Activated gamma-delta T cell treated with anti-CD3 and anti-CD28 coated beads, Interleukin-2, amount 50 U/mL, for 16 hours (primary cell): ENCODE results near the gene INPP5A.
"Not testable (repeated sequence)": the region's sequence is repeated elsewhere in the genome, so short reads cannot be mapped to it uniquely, and the experiment has no call there.

ENCODE experiments used
- DNase-seq: peaks from one replicate; pipeline ENCODE4 v3.0.0-alpha.2; 2020; ENCODE audit warnings: low read depth

INPP5A gene

DNA sequence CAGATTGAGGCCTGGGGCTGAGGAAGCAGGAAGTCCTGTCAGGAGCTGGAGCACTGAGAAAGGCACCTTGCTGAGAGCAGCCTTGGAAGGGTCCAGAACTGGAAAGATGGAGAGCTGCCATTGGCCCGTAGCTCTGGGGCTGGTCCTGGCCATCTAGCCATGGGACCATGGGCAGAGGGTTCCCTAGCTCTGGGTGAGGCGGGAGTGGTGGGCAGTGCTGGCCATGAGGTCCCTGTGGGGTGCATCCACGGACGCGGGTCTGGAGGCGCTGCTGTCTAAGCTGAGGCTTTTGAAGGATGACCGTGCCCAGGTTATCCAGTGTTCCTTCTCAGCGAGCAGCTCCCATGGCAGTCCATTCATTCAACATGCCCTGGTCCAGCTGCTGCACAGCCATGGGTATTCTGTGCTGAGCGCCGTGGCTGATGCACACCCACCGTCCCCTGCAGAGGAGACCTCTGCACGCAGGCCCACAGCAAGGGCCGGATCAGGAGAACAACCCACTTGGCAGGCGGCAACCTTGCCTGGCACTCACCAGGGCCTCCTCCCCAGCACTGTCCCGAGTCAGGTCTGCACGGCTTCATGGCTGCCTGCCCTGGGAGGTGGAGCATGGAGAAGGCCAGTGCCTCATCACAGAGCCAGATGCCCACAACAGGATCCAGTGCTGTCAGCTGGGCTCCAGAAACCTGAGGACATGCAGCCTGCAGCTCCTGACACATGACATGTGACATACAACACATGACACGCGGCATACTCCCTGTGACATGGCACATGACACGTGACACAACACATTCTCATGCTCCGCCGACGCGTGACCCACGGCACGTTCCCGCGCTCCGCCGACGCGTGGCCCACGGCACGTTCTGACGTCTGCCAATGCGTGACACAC, 121.9 kb downstream of the INPP5A start:
- no peak for DNase-seq

- no peak for DNase-seq
Measured at GRCh38 chr10:132660385-132660784, 122.8 kb downstream of the INPP5A start.

DNA sequence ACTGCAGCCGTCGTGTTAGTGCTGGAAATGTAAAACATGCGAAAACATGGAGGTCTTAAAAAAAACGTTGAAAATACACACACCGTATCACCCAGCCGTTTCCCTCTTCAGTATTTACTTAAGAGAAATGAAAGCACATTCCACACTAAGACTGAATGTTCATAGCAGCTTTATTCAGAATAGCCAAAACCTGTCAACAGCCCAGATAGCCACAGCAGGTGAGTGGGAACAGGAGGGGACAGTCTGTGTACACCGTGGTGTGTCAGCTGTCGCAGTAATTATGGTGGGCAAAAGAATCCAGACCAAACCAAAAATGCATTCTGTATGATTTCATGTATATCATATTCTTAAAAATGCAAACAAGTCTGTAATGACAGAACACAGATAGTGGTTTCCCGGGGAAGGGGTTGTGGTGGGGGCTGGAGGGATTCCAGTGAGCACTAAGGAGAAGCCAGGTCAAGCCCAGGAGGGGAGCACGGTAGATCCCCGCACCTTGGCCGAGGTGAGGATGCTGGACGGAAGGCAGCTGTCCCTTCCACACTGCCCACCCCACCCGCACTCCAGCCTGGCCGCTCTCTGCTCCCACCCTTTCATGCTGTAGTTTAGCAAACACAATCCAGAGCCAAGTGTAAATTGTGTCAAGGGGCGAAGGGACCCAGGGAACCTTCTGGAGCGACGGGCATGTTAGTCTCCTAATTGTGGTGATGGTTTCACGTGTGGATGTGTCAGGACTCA, 124.8 kb downstream of the INPP5A start:
- DNase-seq, result no peak

DNA sequence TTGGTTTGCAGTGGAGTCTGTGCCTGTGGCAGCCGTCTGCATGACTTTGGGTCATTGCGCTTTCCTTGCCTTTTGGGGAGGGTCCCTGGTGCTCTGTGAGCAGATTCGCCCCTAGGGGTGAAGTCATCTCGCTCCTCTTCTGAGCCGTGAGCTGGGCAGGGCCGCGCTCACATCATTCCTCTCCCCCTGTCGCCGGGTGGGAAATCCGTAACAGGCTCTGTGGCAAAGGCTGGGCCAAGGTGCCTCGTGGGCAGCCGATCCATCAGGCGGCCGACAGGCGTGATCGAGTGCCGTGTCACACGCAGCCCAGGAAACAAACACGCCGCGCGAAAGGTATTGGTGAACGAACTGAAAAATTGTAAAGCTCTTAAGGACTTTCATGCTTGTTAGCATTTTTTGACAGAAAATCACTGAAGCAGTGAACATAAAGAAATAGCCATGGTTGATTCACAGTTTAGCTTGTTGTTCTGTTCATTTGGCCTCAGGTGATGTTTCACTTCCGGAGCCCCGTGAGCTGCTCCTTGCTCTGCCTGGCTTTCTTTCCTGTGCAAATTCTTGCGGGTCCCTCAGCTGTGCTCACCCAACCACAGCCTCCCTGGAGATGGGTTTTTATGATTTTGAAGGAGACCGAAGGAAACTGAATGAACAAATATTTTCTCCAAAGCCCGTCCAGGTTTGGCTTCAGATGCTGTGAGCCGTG, 126.2 kb downstream of the INPP5A start:
- no peak for DNase-seq

DNA sequence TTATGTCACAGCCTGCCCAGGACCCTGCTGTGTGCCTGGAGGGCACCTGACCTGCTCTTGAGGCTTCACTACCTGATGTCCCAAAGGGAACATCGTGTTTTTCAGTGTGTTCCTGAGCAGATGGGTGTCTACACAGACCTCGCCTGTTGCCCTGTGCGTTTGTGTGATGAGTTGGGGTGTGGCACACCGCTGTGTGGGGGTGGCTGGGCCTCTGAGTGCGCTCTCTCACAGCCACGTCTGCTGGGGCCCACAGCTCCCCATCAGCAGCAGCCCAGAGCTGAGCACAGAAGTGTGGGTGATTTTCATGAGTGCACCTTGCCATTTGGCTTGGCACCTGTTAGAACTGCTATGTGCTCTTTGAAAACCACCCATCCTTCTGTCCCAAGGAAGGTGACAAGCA, 126.8 kb downstream of the INPP5A start:
- no peak for DNase-seq

DNA sequence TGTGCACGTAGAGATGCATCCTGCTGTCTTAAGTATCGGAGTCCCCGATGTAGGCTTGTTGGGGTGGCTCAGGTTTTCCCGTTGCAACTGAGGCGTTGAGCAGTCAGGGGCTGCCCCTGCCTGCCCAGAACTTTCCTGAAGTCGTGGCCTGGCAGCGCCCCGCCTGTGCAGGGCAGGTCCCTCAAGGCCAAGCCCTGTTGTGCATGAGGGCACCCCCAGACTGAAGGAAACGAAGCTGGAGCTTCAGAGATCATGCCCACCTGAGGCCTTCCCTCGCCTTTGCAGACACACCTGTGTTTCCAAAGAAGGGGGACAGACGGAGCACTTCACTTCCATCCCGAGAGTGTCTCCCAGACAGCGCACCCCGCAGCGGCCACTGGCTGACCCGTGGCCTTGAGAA, 127.3 kb downstream of the INPP5A start:
- no peak for DNase-seq

GRCh38 chr10:132665946-132666704, 128.5 kb downstream of the INPP5A start:
- DNase-seq, result no peak

GRCh38 chr10:132666705-132667341, 129.2 kb downstream of the INPP5A start:
- no peak for DNase-seq

GRCh38 chr10:132667342-132668047, 129.9 kb downstream of the INPP5A start:
- no peak for DNase-seq

DNA sequence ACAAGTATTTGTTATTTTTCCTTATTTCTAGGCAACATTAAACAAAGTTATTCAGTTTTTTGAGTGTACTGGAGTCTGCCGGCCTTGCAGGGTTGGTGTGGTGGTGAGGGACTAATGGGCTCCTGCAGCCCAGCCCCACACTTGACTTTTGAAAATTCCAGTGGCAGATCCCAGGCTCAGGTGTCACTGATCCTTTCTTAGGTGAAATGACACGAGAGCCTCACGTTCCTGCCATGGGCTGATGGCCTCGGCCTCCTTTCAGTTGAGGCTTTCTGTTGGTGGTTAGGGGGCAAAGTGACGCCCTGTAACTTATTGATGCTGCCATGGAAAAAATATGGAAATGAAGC, 130.4 kb downstream of the INPP5A start:
- DNase-seq, result no peak

DNA sequence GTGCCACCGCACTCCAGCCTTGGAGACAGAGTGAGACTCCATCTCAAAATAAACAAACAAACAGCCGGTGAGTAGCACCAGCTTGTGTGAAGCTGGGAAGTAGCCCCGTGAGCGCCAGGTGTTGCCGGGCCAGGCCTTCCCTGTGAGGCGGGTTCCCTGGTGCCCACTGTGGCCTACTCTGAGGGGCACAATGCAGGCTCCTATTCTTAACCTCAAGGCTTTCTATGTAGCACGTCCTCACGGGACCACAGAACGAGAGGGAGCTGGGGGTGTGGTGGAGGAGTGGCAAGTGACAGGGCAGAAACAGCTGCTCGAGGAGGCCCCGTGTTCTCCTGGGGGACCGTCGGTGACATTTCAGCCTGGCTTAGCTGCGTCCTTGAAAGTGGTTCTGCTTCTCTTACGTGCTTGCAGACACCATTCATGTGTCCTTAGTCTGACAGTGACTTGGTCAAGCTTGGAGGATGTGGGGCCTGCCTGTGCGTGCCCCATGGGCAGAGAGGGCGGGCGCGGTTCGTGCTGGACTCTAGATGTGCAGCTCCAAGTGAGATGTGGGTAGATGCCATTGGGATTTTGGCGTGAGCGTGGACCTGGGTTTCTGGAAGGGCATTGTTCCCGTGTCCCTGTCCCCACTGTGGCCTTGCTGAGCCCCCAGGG, 131.7 kb downstream of the INPP5A start:
- no peak for DNase-seq

GRCh38 chr10:132670546-132671227, 133.1 kb downstream of the INPP5A start:
- no peak for DNase-seq

GRCh38 chr10:132671228-132672154, 133.9 kb downstream of the INPP5A start:
- no peak for DNase-seq

- DNase-seq, result not testable (repeated sequence)
Measured at GRCh38 chr10:132673746-132674145, 136.2 kb downstream of the INPP5A start.

DNA sequence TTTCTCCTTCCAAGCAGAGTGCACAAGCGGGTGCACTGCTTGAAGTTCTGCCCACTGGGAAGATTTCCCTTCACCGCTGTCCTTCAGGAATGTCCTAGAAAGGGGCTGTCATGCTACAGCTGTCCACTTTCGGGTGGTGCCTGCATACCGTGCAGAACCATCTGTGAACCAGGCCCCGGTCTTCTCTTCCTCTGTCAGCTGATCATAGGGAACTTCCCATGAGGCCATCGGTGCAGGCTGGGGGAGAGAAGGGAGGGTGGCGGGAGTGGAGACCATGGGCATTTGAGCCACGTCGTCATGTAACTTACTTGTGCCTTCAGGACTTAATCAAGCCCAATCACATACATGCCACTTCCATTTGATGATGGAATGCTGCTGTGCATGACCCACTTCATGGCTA, 136.7 kb downstream of the INPP5A start:
- no peak for DNase-seq

GRCh38 chr10:132675031-132675740, 137.6 kb downstream of the INPP5A start:
- no peak for DNase-seq

DNA sequence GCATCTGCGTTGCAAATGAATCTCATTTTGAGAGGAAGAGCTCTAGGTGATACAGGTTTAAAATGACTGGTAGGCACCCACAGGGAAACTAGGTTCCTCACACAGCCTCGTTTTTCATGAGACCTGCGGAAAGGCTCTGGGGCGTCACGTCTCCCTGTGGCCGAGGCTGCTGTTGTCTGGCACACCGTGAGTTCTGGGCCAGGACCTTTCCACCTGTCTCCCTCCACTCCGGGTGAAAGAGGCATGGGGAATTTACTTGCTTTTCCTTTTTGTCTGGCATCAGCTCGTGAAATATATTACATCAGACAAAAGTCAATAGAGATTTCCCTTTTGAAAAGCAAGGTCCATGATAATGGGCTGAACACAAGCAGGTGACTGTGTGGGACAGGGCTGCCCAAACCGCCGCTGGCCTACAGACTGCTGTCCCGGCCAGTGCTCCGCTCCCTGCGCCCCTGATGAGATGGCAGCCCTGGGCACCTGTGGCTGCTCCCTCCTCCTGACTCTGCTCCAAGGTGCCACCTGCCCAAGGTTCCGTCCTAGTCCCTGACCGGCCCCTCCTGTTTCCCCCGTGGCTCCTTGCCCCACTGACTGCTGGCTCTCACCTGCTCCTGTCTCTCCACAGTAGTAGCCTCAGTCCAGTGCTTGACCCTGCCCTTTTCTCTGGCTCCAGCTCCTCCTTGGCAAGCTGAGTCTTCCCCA, 138.8 kb downstream of the INPP5A start:
- DNase-seq, result no peak
